ENCODE measurements around the gene CD2BP2. TPM values are rescaled to one million over a fixed set of nuclear protein-coding genes. Genes with fewer than 3 reads are reported as not detected.

Gene CD2BP2
- total RNA-seq, 1 experiment from 2014 or later, result 42.8 TPM

DNA sequence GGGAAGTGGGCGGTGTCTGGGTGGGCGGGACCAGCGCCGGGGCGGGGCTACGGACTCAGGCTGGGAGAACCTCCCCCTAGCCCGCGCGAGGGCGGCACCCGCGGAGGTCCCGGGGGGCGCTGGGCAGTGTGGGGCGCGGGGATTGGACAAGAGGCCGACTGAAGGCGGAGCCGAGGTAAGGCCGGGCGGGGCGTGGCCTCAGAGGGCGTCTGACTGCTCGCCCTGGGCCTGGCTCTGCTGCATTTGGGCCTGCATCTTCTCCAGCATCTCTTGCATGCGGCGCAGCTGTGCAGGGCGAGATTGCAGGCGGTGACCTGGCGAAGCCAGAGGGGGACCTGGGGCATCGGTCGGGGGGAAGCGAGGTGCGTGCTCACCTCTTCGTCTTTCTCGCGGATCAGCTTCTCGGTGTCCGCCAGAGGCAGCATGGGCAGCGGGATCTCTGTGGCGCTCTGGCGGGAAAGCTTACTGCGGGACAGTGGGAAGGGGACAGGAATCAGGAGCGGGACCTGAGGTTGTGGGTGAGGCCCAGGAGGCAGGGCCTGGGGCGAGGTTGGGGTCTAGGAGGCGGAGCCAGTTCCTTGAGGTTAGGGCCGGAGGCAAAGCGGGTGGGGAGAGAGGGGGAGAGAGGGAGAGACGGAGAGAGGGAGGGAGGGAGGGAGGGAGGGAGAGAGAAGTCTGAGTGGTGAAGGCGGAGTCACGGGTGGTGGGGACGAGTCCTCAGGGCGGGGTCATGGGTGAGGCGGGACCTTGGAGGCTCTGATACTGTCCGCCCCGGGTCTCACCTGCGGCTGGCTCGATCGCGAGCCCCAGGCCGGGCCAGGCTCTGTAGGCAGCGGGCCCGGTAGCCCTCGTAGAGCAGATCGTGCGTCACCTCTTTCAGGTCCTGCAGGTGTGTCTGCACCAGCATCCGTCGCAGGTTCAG is 23.4 kb upstream of the CD2BP2 start:
- peak; percentile 96 for DNase-seq (ENCODE audit: low spot score)

DNA sequence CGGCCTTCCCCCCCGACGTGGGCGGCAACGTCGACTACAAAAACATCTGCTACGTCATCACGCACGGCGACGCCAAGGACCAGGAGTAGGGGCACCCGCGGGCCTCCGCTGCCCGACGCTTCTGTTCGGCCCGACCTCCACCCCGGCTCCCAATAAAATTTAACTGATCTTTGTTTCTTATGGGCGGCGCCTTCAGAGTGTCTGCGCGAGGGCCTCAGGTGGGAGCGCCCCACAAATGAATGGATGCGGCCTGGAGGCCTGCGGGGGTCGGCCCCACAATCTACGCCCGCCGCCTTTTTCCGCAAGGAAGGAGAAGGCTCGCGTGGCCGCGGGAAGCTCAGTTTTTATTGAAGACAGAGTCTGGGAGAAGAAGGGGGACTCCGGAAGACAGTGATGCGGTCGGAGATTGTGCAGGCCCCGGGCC is 22.7 kb upstream of the CD2BP2 start:
- DNase-seq (ENCODE audit: low spot score), result peak; percentile 89

DNA sequence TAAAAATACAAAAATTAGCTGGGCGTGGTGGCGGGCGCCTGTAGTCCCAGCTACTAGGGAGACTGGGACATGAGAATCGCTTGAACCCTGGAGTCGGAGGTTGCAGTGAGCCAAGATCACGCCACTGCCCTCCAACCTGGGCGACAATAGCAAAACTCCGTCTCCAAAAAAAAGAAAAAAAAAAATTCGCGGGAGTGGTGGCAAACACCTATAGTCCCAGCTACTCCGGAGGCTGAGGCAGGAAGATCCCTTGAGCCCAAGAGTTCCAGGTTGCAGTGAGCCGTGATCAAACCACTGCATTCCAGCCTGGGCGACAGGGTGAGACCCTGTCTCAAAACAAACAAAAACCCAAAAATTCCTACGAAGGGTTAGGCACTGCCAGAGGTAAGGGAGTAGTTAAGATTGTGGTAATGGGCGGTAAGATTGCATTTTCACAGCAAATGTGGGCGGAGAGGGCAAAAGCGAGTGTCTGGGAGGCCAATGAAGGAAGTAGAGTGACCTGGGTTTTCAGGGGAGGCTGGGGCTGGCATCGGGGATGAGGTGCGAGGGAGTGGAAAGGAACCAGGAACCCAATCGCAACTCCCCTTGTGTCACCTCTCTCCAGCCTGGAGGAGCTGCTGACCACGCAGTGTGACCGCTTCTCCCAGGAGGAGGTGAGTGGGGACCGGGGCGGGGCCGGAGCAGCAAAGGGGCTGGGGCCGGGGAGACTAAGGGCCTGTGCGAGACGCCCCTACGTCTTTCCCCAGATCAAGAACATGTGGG is 22.1 kb upstream of the CD2BP2 start:
- no peak for DNase-seq (ENCODE audit: low spot score)

DNA sequence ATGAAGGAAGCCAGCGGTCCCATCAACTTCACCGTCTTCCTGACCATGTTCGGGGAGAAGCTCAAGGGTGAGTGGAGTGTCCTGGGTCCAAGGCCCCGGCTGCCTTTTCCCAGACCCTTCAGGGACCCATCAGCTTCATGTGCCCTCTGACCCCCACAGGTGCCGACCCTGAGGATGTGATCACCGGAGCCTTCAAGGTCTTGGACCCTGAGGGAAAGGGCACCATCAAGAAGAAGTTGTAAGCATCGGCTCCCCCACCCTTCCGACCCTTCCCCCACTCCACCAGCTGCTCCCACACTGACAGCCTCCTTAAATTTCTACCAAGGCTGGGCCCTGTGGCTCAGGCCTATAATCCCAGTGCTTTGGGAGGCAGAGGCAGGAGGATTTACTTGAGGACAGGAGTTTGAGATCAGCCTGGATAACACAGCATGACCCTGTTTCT is 21.4 kb upstream of the CD2BP2 start:
- DNase-seq (ENCODE audit: low spot score), result no peak

DNA sequence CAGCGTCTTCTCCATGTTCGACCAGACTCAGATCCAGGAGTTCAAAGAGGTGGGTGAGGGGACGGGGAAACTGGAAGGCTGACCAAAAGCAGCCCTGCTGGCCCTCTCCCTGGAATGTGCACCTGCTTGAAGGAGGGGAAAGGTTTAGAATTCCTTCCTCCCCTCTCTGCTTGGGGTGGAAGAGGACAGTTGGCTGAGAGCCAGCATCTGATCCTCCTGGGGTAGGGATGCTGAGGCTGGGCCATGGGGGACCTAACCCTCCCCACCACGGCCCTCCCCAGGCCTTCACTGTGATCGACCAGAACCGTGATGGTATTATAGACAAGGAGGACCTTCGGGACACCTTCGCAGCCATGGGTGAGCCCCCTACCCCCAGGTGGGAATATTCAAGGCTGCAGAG is 20.8 kb upstream of the CD2BP2 start:
- no peak for DNase-seq (ENCODE audit: low spot score)

DNA sequence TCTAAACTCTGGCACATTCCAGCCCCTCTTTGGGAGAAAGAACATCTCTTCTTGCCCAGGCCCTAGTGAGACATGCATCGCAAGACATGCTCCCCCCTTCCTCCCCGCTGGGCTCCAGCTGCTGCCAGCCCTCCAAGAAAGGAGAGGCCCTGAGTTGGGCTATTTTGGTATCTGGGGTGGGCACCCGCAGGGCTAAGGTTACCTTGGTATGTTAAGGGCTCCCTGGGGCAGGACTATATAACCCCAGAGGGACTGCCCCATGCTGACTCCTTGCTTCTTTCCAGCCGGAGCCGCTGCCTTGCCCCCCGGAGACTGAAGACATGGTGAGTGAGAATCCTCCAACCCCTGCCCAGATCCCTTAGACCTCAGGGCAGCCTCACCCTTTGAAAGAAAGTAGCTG is 19.4 kb upstream of the CD2BP2 start, which contains the start of gene MYL11:
Gene MYL11 (plus strand): TSS at position 265 of the 400 bp plus-strand sequence. CDS start 56 bp downstream, at position 321.
- no peak for DNase-seq (ENCODE audit: low spot score)

DNA sequence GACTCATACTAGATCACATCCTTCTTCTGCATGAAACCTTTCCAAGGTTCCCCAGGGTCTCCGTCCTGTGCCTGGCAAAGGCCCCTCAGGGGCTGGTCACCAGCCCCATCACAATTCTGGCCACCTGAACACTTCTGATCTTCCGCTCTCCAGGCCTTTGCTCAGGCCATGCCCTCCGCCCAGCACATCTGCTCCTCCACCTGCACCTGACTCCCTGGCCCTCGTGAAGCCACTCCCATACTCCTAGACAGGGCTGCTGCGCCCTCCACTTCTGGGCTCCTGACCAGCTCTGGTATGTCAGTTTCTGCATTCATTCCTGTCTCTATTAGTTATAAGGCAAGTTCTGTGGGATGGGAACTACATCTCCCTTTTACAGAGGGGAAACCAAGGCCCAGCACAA is 17.6 kb upstream of the CD2BP2 start:
- DNase-seq (ENCODE audit: low spot score), result no peak

DNA sequence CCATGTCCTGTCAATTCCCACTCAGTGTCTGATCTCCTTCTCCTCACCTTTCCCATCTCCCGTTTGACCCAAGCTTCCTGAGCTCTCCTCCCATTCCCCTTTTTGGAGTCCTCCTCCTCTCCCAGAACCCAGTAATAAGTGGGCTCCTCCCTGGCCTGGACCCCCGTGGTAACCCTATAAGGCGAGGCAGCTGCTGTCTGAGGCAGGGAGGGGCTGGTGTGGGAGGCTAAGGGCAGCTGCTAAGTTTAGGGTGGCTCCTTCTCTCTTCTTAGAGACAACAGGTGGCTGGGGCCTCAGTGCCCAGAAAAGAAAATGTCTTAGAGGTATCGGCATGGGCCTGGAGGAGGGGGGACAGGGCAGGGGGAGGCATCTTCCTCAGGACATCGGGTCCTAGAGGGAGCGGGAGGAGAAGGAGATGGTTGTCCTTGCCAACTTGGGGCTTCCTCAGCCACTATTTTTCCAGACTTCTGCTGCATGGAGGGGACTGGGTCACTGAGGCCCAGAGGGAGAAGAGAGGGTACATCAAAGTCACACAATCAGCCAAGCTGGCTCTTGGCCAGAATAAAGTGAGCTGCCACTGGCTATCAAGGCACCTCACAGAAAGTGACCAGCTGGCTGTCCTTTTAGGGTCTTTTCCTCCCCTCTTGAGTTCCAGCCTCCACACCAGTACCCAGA is 17.1 kb upstream of the CD2BP2 start:
- no peak for DNase-seq (ENCODE audit: low spot score)

DNA sequence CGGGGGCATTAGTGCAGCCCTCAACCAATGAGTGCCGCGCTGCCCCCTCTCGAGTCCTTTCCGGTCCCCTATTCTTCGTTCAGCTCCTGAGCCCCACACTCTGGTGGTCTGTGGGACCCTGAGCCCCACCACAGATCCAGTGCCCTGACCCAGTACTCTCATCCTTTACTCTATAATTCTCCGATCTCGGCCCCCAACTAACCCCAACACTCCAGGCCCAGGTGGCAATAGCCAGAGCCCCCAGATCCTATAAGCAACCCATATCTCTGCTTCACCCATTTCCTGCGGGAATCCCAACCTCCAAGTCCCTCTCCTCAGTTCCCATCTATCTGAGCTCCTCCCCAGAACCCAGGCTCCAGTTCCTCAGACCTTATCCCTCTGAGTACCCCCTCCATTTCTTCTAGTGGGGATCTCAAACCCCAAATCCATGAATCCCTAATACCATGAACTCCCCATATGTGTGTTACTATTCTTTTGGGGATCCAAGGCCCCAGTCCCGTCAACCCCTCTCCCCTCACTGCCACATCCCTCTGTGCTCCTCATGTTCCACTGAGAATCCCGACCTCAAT is 16.2 kb upstream of the CD2BP2 start:
- no peak for DNase-seq (ENCODE audit: low spot score)

DNA sequence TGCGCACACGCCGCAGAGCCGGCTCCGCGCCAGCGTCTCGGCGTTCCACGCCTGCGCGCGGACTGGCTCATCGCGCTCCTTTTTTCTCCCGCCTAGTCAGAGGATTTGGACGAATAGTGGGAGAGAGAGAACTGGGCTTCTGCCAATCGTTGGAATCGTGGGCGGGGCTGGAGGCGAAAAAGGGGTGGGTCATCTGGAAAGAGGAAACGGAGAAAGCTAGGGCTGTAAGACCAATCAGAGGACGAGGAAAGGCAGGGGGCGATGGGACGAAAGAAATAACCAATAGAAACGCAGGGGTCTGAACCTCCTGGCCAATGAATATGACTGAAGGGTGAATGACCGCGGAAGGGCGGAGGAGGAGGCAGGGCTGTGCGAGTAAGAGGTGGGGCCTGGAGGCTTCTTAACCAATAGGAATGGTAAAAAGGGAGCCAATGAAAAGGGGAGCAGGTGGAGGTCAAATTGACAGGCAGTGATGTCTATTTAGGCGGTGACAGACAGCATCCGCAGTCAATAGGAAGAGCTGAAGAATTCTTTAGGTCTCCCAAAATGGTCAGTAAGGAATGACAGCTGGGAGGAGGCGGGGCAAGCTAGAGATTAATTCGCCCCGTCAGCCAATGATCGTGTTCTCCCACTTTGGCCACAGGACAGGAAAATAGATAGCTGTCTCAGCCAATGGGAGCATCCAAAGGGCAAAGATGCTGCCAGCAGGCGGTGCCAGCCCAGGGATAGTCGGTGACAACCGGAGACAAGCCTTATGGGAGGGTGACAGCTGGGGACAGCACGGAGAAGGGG is 15.5 kb upstream of the CD2BP2 start, which contains the start of gene TBC1D10B:
Gene TBC1D10B (minus strand): TSS at position 39 of the 792 bp plus-strand sequence. CDS start 311 bp downstream, outside the sequence.
- peak; percentile 99 for DNase-seq (ENCODE audit: low spot score)

DNA sequence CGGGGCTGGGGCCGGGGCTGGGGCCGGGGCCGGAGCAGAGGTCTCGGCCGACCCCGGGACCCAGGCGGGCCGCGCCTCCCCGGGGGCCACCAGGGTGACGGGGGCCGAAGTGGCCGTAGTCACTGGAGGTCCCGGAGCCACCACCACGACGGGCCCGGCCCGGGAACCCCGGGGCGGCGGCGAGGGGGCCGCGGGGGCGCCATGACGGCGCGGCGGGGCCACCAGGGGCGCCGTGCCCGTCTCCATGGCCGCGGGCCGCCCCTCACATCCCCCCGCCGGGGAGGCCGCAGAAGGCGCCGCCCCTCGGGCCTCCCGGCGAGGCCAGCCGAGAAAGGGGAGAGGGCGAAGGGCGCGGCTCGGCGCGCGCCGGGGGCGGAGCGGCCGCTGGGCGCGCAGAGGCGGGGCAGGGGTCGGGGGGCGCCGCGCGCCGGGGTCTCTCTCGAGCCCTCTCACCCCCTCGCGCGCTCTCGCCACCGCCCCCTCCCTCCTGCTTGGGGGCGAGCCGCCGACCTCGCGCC is 14.9 kb upstream of the CD2BP2 start:
- DNase-seq (ENCODE audit: low spot score), result no peak

DNA sequence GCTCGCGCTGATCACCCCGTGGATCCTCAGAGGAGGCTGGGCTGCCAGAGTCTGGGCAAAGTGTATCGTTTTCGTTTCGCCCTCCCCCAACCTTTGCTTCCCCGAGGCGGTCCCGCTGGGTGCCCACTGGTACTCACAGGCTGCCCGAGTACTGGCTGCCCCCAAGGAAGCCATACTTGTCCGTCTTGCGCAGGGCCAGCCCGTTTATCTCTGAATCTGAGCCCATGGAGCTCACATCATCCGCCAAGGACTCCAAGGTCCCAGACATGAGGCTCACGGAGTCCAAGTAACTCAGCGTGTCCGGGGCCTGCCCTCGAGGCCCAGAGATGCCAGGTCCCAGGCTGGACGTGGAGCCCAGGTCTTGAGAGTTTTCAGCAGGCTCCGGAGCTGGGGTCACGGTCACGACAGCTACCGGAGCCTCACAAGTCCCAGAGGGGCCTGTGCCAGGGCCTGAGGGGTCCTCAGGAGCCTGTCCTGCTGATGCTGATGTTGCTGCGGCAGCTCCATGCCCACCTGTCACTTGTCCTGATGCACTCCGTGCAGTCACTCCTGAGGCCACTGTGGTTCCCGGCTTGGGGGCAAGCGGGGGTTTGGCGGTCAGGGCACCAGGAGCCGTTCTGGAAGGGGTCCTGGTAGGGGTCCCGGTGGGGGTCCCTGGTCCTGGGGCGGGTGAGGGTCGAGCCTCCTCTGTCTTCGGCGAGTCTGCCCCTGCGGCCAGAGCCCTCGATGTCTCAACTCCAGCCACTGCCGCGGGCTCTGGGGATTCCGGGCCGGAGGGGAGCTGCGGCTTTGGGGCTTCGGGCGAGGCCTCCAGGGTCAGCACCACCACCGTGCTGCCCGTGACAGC is 14.2 kb upstream of the CD2BP2 start:
- no peak for DNase-seq (ENCODE audit: low spot score)

DNA sequence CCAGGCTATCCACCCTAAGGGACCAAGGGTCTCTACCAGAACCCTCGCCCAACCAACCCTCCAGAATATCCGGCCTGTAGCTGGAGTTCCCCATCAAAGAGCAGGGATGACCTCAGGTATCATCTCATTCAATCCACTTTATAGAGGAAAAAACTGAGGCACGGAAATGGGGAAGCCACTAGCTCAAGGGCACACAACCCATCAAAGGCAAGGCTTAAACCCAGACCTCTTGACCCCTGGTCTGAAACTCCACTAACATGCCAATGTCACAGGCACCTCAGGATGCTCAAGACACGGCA is 13.6 kb upstream of the CD2BP2 start:
- peak; percentile 21 for DNase-seq (ENCODE audit: low spot score)

DNA sequence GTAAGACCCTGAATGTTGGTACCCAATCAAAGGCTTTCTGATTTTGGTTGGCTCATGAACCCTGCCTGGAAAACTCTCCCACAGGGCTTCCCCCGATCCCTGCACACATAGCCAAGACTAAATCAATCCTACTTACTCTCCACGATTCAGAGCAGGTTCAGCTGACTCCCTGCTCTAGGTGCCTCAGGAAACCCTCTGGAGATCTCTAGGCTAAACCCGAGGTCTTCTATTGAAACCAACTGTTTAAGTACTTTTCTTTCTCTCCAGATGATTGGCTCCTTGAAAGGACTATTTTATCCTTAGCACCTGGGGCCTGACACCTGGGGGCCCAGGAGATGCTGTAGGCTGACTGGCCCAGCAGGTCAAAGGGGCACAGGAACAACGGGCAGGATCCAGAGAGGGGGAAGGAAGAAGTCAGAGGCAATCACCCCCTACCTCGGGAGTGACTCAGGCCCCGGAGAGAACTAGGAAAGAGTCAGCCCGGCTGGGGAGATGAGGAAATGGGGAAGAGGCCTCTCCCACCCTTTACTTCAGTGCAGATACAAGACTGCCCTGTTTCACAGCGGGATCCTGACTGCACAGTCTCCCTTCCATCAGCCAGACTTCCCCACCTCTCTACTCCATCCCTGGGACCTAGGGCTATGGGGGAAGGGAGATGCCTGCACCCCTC is 13.1 kb upstream of the CD2BP2 start:
- peak; percentile 36 for DNase-seq (ENCODE audit: low spot score)

DNA sequence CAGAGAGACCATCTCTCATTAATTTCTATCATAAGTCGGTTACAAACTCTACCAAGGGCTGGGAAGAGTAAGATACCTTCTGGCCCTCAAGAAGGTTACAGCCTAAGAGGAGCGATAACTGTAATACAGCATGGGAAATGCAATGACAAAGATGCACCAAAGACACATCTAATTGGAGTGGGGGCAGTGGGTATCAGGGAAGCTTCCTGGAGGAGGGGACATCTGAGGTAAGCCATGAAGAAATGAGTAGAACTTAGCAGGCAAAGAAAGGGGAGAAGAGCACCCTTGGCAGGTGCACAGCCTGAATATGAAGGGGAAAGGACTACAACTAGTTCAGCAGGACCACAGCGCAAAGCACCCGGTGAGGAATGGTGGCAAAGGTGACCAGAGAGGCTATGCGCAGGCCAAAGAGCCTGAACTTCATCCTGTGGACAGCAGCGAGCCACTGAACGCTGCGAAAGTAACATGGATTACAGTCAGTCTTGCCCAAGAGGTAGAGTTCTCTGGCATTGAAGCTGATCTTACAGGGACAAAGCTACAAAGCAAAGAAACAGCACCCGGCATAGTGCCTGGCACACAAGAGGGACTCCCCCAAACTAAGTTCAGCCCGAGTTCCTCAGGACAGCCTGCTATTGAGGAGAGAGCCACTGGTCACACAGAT is 12.4 kb upstream of the CD2BP2 start:
- peak; percentile 46 for DNase-seq (ENCODE audit: low spot score)

DNA sequence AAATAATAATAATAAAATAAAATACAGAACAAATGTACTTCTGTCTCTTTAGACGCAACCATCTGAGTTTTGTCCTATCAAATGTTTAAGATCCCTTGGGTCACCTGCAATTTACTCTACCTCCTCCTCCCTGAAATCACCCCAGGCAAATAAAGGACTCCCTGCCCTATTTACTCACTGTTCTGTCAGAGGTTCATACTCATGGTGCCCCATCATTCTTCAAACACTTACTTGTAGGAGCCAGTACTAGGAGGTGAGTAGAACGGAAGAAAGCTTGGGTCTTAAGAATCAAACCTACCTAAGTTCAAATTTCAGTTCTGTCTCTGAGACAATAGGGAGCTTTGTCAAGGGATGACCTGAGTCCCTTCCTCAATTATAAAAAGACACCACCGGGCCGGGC is 11.4 kb upstream of the CD2BP2 start:
- no peak for DNase-seq (ENCODE audit: low spot score)

DNA sequence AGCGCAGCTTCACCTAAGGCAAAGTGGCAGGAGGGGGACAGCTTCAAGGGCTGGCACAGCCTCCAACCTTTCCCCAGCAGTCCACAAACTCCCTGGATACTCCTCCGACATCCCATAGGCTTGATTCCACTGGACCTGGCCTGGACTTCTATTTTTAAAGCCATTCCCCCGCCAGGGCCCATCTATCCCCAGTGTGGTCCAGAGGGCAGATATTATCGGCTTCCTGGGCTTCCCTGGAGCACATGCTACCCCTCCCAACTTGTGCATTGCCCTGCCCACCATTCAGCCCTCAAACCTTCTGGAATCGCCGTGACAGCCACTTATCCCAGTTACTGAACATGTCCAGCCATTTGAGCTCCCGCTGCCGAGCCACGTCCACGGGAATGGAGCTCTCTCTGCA is 10.1 kb upstream of the CD2BP2 start:
- no peak for DNase-seq (ENCODE audit: low spot score)

DNA sequence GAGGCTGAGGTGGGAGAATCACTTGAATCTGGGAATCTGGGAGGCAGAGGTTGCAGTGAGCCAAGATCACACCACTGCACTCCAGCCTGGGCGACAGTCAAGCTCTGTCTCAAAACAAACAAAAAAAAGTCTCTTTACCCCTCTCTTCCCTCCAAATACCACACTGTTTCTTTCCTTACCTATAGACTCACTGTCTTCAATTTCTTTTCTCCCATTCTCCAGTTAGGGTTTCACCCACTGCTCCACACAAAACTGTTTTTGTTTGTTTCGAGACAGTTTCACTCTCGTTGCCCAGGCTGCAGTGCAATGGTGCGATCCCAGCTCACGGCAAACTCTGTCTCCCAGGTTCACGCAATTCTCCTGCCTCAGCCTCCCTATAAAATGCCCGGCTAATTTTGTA is 6.1 kb upstream of the CD2BP2 start:
- DNase-seq (ENCODE audit: low spot score), result no peak

DNA sequence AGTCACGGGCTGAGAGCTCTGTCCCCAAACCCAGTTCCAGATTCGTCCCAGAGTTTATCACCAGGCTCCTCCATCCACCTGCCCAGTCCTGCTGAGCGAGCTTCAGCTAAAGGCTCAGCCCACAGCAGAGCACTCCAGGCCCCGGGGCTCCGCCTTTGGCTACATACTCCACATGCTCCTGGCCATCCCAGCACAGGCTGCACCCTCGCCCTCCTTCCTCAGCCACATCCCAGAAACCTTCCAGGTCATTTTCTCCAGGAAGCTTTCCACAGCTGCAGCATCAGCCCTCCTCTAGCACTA is 4.7 kb upstream of the CD2BP2 start:
- no peak for DNase-seq (ENCODE audit: low spot score)

Data from HT-29 (cell line).